Mucosa of descending colon (tissue), 3 donors: Measurements from ENCODE around the gene HAUS6. TPM values are rescaled to one million over a fixed set of nuclear protein-coding genes. Genes with fewer than 3 reads are reported as not detected.

Source experiments
- ATAC-seq: fragments of 200-7000 bp; cut with Tn5 transposase; one replicate; pipeline ENCODE4 v1.9.1; 2020; ENCODE audit warnings: mild to moderate bottlenecking, moderate library complexity
- DNase-seq, 3 donors: peaks; one replicate each; pipeline ENCODE4 v3.0.0-alpha.2; 2020
- H3K36me3 ChIP-seq: fragments of 200-600 bp; one replicate; pipeline ENCODE4 v1.8.0; 2021; ENCODE audit warnings: low read depth, mild to moderate bottlenecking
- H3K4me1 ChIP-seq: fragments of 200-600 bp; one replicate; pipeline ENCODE4 v1.8.0; 2021; ENCODE audit warnings: low read depth, mild to moderate bottlenecking
- H3K4me3 ChIP-seq: fragments of 200-600 bp; one replicate; pipeline ENCODE4 v1.8.0; 2021; ENCODE audit warnings: mild to moderate bottlenecking
- H3K9me3 ChIP-seq: fragments of 200-600 bp; one replicate; pipeline ENCODE4 v1.8.0; 2021; ENCODE audit warnings: mild to moderate bottlenecking
- CTCF ChIP-seq: fragments of 200-600 bp; IDR thresholded peaks from one replicate; pipeline ENCODE4 v1.8.0; 2022; ENCODE audit warnings: antibody characterized with exemption, mild to moderate bottlenecking
- intact Hi-C, 2 donors: fragments of 100-400 bp; cut with DNase I in 1 of 2; cut with micrococcal nuclease in 1 of 2; formaldehyde crosslinking; loops; one replicate each; pipeline versions ENCODE4 v1.11.0 to v1.11.1; 2022; cut with DNase I, micrococcal nuclease
- total RNA-seq, 3 donors: library from RNA; stranded (reverse); fragmentation: NEBNext Ultra II Directional in 2 of 3; extraction: Animal tissue kit (Norgen Biotek cat#: 25700) in 2 of 3; gene quantifications; one replicate each; pipeline versions ENCODE4 v1.2.1 to v1.2.4, GENCODE V29; 2021 to 2023
- donor health status: DM: no; HTN: no; CAD: no; lungs with moderate emphysema.
- donor health status: DM: no; HTN: no; CAD: no.
- donor health status: DM: no; HTN: yes; CAD: no.

Gene HAUS6
- total RNA-seq, 3 donors from 2014 or later, result 4.8 to 9.6 (median 8.8) TPM

DNA sequence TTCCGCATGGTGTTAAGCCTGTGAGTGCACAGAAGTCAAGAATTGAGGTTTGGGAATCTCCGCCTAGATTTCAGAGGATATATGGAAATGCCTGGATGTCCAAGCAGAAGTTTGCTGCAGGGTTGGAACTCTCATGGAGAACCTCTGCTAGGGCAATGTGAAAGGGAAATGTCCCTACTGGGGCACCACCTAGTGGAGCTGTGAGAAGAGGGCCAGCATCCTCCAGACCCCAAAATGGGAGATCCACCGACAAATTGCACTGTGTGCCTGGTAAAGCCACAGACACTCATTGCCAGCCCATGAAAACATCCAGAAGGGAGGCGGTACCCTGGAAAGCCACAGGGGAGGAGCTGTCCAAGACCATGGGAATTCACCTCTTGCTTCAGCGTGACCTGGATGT lies 66.1 kb downstream of the HAUS6 start:
- no peak for DNase-seq
- ATAC-seq, result no peak
- Histone ChIP-seq H3K36me3 (no peaks in the 10 kb centered on the region), H3K9me3 (no peaks in the 10 kb centered on the region), H3K4me3 (no peak overlapping the region), H3K4me1 (no peaks in the 10 kb centered on the region)
- intact Hi-C loops, result no loop called here
- no peak for TF ChIP-seq CTCF

DNA sequence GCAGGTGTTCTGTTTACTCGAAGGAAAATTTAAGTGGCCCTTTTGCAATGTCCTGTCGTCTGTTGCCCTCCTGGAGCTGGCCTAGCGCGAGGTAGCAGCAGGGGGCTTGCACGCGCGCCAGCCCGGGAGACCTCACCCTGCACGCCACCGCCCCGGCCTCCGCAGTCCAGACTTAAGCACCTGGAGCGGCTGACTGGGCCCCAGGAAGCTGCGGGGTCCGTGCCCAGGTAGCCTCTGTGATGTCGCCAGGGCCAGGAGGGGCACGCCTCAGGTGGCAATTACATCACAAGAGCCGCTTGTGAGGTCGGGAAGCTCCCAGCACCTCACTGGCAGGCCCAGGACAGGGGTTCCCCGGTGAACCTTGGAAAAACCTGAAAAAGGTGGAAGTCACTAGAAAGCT lies 69.7 kb downstream of the HAUS6 start, which contains the start of gene SAXO1:
Gene SAXO1, minus strand, starts transcription at position 195 of the 400 bp plus-strand sequence. CDS start 301 bp downstream, outside the sequence.
- no peaks in the 10 kb centered on the region for H3K4me1 ChIP-seq
- no peak within 1 kb of the TSS for H3K4me3 ChIP-seq
- no peaks in the 10 kb centered on the region for H3K9me3 ChIP-seq
- intact Hi-C loops, result loop anchor here in 1 of 2 donors (5.0 kb wide), 1 partner anchor 776 kb away; no protein-coding TSS in a partner anchor
- DNase-seq, result no peak
- H3K36me3 ChIP-seq, result no peaks in the 10 kb centered on the region
- no peak for ATAC-seq
- TF ChIP-seq CTCF, result no peak

DNA sequence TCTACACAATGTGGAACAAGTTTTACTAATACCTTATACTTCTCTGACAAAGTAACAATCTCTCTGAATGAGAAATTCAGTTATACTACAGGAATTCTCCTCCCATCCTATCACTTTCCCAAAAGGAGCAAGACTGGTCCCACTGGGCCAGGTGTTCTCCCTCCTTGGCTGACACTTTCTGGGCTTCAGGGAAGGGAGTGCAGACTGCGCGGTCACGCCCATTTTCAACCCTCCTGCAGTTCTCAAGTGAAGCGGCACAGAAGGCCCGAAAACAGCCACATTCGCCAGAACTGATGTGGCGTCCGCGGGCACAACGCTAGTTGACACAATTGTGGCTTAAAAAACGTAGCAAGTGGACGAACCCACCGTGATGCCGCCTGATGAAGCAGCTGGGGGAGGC lies 70.3 kb downstream of the HAUS6 start:
- intact Hi-C loops, result loop anchor here in 1 of 2 donors (5.0 kb wide), 1 partner anchor 775 kb away; no protein-coding TSS in a partner anchor
- no peak for ATAC-seq
- Histone ChIP-seq H3K9me3 (no peaks in the 10 kb centered on the region), H3K4me1 (no peaks in the 10 kb centered on the region), H3K36me3 (no peaks in the 10 kb centered on the region), H3K4me3 (no peak overlapping the region)
- DNase-seq, result no peak
- no peak for TF ChIP-seq CTCF

GRCh38 chr9:19030899-19031298 lies 71.8 kb downstream of the HAUS6 start:
- Histone ChIP-seq H3K9me3 (no peaks in the 10 kb centered on the region), H3K4me3 (no peak overlapping the region), H3K4me1 (no peaks in the 10 kb centered on the region), H3K36me3 (no peaks in the 10 kb centered on the region)
- intact Hi-C loops, result loop anchor here in 1 of 2 donors (5.0 kb wide), 1 partner anchor 774 kb away; no protein-coding TSS in a partner anchor
- DNase-seq (no peak), ATAC-seq (no peak)
- no peak for TF ChIP-seq CTCF

GRCh38 chr9:19028835-19029451 lies 73.8 kb downstream of the HAUS6 start:
- peak; percentile 58 for TF ChIP-seq CTCF
- ATAC-seq (peak; percentile 78), DNase-seq (peak in 1 of 3 donors; percentile 56)
- Histone ChIP-seq H3K4me1 (no peaks in the 10 kb centered on the region), H3K36me3 (no peaks in the 10 kb centered on the region), H3K4me3 (no peak overlapping the region), H3K9me3 (no peaks in the 10 kb centered on the region)
- intact Hi-C loops, result loop anchor here in 1 of 2 donors (10.0 kb wide), 1 partner anchor 1214 kb away; no protein-coding TSS in a partner anchor
